Upper lobe of right lung (tissue), 1 donor: Measurements from ENCODE around the gene CLSTN2. TPM values are rescaled to one million over a fixed set of nuclear protein-coding genes. Genes with fewer than 3 reads are reported as not detected.
A peak's percentile ranks its signal among the peaks of the same experiment; 100 is the strongest.

Experiments used
- ATAC-seq: fragments of 200-7000 bp; cut with Tn5 transposase; one replicate; pipeline ENCODE4 v1.9.1; 2020; ENCODE audit warnings: mild to moderate bottlenecking, moderate library complexity
- DNase-seq: peaks from one replicate; pipeline ENCODE4 v3.0.0-alpha.2; 2020
- H3K27ac ChIP-seq: fragments of 200-600 bp; one replicate; pipeline ENCODE4 v1.8.0; 2022
- H3K27me3 ChIP-seq: fragments of 200-600 bp; one replicate; pipeline ENCODE4 v1.8.0; 2022; ENCODE audit warnings: mild to moderate bottlenecking
- H3K36me3 ChIP-seq: fragments of 200-600 bp; one replicate; pipeline ENCODE4 v1.8.0; 2022
- H3K4me1 ChIP-seq: fragments of 200-600 bp; one replicate; pipeline ENCODE4 v1.8.0; 2022
- H3K4me3 ChIP-seq: fragments of 200-600 bp; one replicate; pipeline ENCODE4 v1.8.0; 2022; ENCODE audit warnings: mild to moderate bottlenecking
- H3K9me3 ChIP-seq: fragments of 200-600 bp; one replicate; pipeline ENCODE4 v1.8.0; 2022
- intact Hi-C: fragments of 100-400 bp; cut with DNase I; formaldehyde crosslinking; loops from one replicate; pipeline ENCODE4 v1.11.0; 2022
- total RNA-seq: library from RNA; stranded (reverse); fragmentation: NEBNext Ultra II Directional; extraction: Animal tissue kit (Norgen Biotek cat#: 25700); gene quantifications from one replicate; pipeline ENCODE4 v1.2.1, GENCODE V29; 2021
- TF ChIP-seq, protein P1 (sequence below): fragments of 200-600 bp; IDR thresholded peaks from one replicate; pipeline ENCODE4 v1.8.0; 2022; ENCODE audit warnings: antibody characterized with exemption
- donor health status: DM: no; HTN: yes; CAD: no; lungs with severe emphysema.

CLSTN2 gene
- total RNA-seq, 1 donor from 2014 or later: 3.0 TPM

DNA sequence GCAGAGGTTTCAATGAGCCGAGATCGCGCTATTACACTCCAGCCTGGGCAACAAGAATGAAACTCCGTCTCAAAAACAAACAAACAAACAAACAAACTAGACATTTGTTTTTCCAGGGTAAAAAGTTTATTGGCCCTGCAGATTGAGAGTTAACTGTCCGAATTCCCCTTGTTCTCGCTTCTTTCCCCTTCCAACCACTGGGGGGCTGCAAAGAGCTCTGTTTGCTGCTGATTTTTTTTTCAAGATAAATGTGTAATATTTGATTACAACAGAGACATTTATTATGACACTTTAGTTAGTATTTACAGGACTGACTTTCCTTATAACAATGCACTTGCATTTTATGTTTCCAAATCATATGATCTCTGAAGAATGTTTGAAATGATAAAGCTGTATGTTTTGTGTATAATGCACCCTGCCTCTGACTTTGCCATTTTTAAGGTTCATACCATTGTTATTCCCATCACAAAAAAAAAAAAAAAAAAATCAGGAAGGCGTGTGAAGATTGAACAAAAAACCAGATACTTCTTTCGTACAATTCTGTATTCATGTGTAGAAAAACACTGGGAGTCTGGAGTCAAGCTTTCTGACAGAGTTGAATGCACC, 2.8 kb downstream of the CLSTN2 start:
- intact Hi-C loops: no loop called here
- no peaks in the 10 kb centered on the region for H3K36me3 ChIP-seq
- ATAC-seq: peak; percentile 31
- no peaks in the 10 kb centered on the region for H3K9me3 ChIP-seq
- no peak overlapping the region for H3K27ac ChIP-seq
- peaks cover 18% of the 10 kb centered on the region for H3K4me1 ChIP-seq
- TF ChIP-seq, protein P1, sequence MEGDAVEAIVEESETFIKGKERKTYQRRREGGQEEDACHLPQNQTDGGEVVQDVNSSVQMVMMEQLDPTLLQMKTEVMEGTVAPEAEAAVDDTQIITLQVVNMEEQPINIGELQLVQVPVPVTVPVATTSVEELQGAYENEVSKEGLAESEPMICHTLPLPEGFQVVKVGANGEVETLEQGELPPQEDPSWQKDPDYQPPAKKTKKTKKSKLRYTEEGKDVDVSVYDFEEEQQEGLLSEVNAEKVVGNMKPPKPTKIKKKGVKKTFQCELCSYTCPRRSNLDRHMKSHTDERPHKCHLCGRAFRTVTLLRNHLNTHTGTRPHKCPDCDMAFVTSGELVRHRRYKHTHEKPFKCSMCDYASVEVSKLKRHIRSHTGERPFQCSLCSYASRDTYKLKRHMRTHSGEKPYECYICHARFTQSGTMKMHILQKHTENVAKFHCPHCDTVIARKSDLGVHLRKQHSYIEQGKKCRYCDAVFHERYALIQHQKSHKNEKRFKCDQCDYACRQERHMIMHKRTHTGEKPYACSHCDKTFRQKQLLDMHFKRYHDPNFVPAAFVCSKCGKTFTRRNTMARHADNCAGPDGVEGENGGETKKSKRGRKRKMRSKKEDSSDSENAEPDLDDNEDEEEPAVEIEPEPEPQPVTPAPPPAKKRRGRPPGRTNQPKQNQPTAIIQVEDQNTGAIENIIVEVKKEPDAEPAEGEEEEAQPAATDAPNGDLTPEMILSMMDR: peak; percentile 68
- DNase-seq: no peak
- peaks cover 42% of the 10 kb centered on the region for H3K27me3 ChIP-seq
- H3K4me3 ChIP-seq: no peak overlapping the region

DNA sequence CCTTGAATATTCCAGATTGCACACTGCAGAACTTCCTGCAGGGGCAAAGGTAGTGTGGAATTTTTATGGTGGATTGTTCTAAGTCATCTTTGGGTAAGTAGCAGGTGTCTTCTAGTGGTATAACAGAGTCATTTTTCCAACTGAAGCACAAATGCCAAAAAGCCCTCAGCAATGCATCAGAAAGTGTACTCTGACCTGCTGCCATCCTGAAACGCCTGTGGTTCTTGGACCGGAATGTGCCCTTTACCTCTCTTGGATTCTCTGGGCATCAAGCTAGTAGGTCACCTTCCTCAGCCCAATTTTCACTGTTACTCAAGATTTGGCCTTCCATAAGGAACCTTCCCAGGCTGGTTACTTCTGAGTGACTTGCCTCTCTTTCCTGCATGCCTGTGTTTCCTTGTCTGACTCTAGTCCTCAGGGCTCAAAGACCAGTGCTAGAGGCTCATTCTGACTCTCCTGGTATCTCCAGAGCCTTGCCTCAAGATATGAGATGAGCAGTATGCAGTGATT, 4.8 kb downstream of the CLSTN2 start:
- Histone ChIP-seq H3K36me3 (no peaks in the 10 kb centered on the region), H3K27me3 (peaks cover 38% of the 10 kb centered on the region), H3K4me1 (peaks cover 17% of the 10 kb centered on the region), H3K27ac (no peak overlapping the region), H3K4me3 (no peak overlapping the region), H3K9me3 (no peaks in the 10 kb centered on the region)
- TF ChIP-seq, protein P1: no peak
- intact Hi-C loops: no loop called here
- no peak for ATAC-seq
- DNase-seq: no peak

DNA sequence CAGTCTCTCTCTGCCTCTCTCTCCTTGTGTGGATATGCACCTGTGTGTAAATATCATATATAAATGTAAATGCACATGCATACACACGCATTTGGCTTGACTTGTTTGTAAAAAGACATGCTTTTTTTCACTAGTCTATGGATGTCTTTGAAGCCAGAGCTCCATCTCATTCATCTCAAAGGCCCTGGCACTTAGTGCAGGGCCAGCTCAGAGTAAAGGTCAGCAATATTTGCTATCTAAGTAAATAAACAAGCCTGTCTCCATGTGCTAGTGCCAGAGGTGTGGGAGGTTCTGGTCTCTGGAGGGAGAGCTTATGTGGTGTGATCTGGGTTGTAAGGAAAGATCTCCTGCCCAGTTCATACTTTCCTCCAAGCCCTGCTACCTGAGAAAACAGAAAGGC, 5.6 kb downstream of the CLSTN2 start:
- peaks cover 29% of the 10 kb centered on the region for H3K27me3 ChIP-seq
- ATAC-seq: no peak
- intact Hi-C loops: no loop called here

DNA sequence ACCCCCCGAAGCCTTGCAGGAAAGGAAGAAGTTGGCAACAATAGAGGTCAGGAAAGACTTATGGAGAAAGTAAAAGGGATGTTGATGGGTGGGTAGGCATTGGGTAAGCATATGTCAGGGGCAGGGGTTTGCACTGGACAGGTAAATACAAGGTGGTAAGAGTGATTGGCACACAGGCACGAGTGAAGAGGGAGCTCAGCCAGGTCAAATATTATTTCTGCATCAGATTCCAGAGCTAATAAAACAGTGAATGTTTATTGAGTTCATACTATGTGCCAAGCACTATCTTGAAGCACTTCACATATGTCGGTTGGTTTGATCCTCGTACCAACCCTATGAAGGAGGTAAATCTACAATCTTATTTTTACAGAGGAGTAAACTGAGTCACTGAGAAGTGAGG, 6.6 kb downstream of the CLSTN2 start:
- DNase-seq (no peak), ATAC-seq (no peak)
- Histone ChIP-seq H3K4me1 (peaks cover under 1% of the 10 kb centered on the region), H3K27ac (no peak overlapping the region), H3K4me3 (no peak overlapping the region), H3K27me3 (peaks cover 20% of the 10 kb centered on the region), H3K36me3 (no peaks in the 10 kb centered on the region), H3K9me3 (no peaks in the 10 kb centered on the region)
- intact Hi-C loops: no loop called here
- TF ChIP-seq, protein P1: no peak

More for the DNA sequence above, 5.6 kb downstream of the CLSTN2 start:
- Histone ChIP-seq H3K36me3 (no peaks in the 10 kb centered on the region), H3K4me1 (peaks cover 10% of the 10 kb centered on the region), H3K27ac (no peak overlapping the region), H3K9me3 (no peaks in the 10 kb centered on the region), H3K4me3 (no peak overlapping the region)
- TF ChIP-seq, protein P1: no peak
- no peak for DNase-seq

DNA sequence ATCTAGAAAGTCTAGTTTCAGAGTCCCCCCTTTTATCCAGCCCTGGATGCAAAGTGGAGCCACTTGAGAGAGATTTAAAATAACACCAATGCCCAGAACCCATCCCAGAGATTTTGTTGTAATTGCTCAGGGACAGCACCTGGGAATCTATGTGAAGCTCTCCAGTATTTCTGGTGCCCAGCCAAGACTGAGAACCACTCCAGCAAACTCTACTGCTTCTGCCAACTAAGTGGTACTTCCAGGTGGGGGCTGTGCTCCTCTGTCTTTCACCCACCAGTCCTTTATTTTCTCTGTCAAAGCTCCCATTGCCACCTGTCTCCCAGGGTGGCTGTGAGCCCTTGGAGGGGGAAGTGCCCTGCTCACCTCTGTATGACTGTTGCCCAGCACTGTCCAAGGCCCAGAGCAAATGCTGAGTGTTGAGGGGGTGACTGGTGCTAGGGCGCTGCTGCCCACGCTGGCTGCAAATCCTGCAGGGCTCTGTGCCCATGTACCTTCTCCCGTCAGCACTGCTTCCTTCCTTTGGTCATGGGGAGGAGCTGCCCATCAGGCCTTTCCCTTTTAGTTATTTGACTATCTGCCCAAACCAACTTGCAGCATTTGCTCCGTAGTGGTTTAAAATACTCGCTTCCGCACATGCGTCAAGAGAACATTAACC, 9.4 kb downstream of the CLSTN2 start:
- Histone ChIP-seq H3K4me3 (no peak overlapping the region), H3K36me3 (no peaks in the 10 kb centered on the region), H3K9me3 (no peaks in the 10 kb centered on the region), H3K4me1 (no peaks in the 10 kb centered on the region), H3K27me3 (no peaks in the 10 kb centered on the region), H3K27ac (no peak overlapping the region)
- no peak for ATAC-seq
- no peak for DNase-seq
- TF ChIP-seq, protein P1: no peak
- intact Hi-C loops: no loop called here
